ENCODE results near the gene STPG1. TPM values are rescaled to one million over a fixed set of nuclear protein-coding genes. Genes with fewer than 3 reads are reported as not detected.

The STPG1 gene
- total RNA-seq, 3 donors from 2014 or later = 3.6 to 6.9 (median 4.6) TPM

GRCh38 chr1:24420547-24420946 is 7.0 kb upstream of the STPG1 start:
- TF ChIP-seq POLR2AphosphoS5 (IDR thresholded peaks at IDR 0.05) = no peak
- no peaks in the 10 kb centered on the region for H3K9me3 ChIP-seq
- no peak overlapping the region for H3K4me3 ChIP-seq
- H3K36me3 ChIP-seq = no peaks in the 10 kb centered on the region
- DNase-seq (ENCODE audit: low spot score in 2 of 2) = no peak
- intact Hi-C loops (cut with DNase I; ENCODE audit: low total_unique reads) = no loop called here
- H3K4me1 ChIP-seq = peaks cover 6 to 8% of the 10 kb centered on the region in 2 donors
- no peaks in the 10 kb centered on the region for H3K27me3 ChIP-seq
- H3K27ac ChIP-seq = no peak overlapping the region

- intact Hi-C loops (cut with DNase I; ENCODE audit: low total_unique reads) = no loop called here
Observed at GRCh38 chr1:24418898-24419628, 5.5 kb upstream of the STPG1 start.

GRCh38 chr1:24417681-24418080 is 4.1 kb upstream of the STPG1 start:
- Histone ChIP-seq H3K9me3 (no peaks in the 10 kb centered on the region), H3K27ac (peak overlapping the region; percentile 56 to 82), H3K27me3 (no peaks in the 10 kb centered on the region), H3K4me3 (peak overlapping the region in 1 of 3 donors; percentile 75), H3K4me1 (peaks cover 6 to 8% of the 10 kb centered on the region in 2 donors), H3K36me3 (no peaks in the 10 kb centered on the region)
- intact Hi-C loops (cut with DNase I; ENCODE audit: low total_unique reads) = no loop called here
- no peak for DNase-seq (ENCODE audit: low spot score in 2 of 2)
- no peak for TF ChIP-seq CTCF (IDR thresholded peaks at IDR 0.05)
- TF ChIP-seq POLR2A (IDR thresholded peaks at IDR 0.05) = no peak
- no peak for TF ChIP-seq POLR2AphosphoS5 (IDR thresholded peaks at IDR 0.05)

More at GRCh38 chr1:24418898-24419628, 5.5 kb upstream of the STPG1 start:
- H3K4me3 ChIP-seq = no peak overlapping the region
- no peaks in the 10 kb centered on the region for H3K9me3 ChIP-seq
- H3K4me1 ChIP-seq = peaks cover 6 to 8% of the 10 kb centered on the region in 2 donors
- no peaks in the 10 kb centered on the region for H3K27me3 ChIP-seq
- peak overlapping the region; percentile 80 to 82 for H3K27ac ChIP-seq
- DNase-seq (ENCODE audit: low spot score in 2 of 2) = peak; percentile 67 to 80
- no peak for TF ChIP-seq POLR2A (IDR thresholded peaks at IDR 0.05)
- TF ChIP-seq POLR2AphosphoS5 (IDR thresholded peaks at IDR 0.05) = peak in 1 of 3 donors; percentile 26
- H3K36me3 ChIP-seq = no peaks in the 10 kb centered on the region

GRCh38 chr1:24416666-24417391 is 3.2 kb upstream of the STPG1 start:
- DNase-seq (ENCODE audit: low spot score in 2 of 2) = no peak
- H3K4me3 ChIP-seq = peak overlapping the region in 2 of 3 donors; percentile 67 to 75
- no peak for TF ChIP-seq POLR2A (IDR thresholded peaks at IDR 0.05)
- no peak for TF ChIP-seq CTCF (IDR thresholded peaks at IDR 0.05)
- no peak for TF ChIP-seq POLR2AphosphoS5 (IDR thresholded peaks at IDR 0.05)
- H3K27me3 ChIP-seq = no peaks in the 10 kb centered on the region
- H3K4me1 ChIP-seq = peaks cover 6 to 8% of the 10 kb centered on the region in 2 donors
- H3K27ac ChIP-seq = peak overlapping the region; percentile 56 to 82
- H3K9me3 ChIP-seq = no peaks in the 10 kb centered on the region
- intact Hi-C loops (cut with DNase I; ENCODE audit: low total_unique reads) = no loop called here
- H3K36me3 ChIP-seq = no peaks in the 10 kb centered on the region

GRCh38 chr1:24415910-24416665 is 2.5 kb upstream of the STPG1 start:
- peak overlapping the region; percentile 65 to 75 (median 67) for H3K4me3 ChIP-seq
- H3K36me3 ChIP-seq = no peaks in the 10 kb centered on the region
- DNase-seq (ENCODE audit: low spot score in 2 of 2) = peak in 1 of 2 donors; percentile 44
- peak overlapping the region; percentile 56 to 82 for H3K27ac ChIP-seq
- no peak for TF ChIP-seq POLR2A (IDR thresholded peaks at IDR 0.05)
- no peak for TF ChIP-seq POLR2AphosphoS5 (IDR thresholded peaks at IDR 0.05)
- no peak for TF ChIP-seq CTCF (IDR thresholded peaks at IDR 0.05)
- peaks cover 6 to 8% of the 10 kb centered on the region in 2 donors for H3K4me1 ChIP-seq
- intact Hi-C loops (cut with DNase I; ENCODE audit: low total_unique reads) = no loop called here
- H3K27me3 ChIP-seq = no peaks in the 10 kb centered on the region
- H3K9me3 ChIP-seq = no peaks in the 10 kb centered on the region

Data from breast epithelium (tissue), 4 donors.